COLO668 (cell line): ENCODE measurements around the gene CRLF1.
"Not testable (repeated sequence)": the region's sequence is repeated elsewhere in the genome, so short reads cannot be mapped to it uniquely, and the experiment has no call there.

Source experiments
- DNase-seq: peaks from one replicate; lab custom pipeline; 2025; ENCODE audit not compliant: unreplicated experiment; lab: John Stamatoyannopoulos, UW

The CRLF1 gene

DNA sequence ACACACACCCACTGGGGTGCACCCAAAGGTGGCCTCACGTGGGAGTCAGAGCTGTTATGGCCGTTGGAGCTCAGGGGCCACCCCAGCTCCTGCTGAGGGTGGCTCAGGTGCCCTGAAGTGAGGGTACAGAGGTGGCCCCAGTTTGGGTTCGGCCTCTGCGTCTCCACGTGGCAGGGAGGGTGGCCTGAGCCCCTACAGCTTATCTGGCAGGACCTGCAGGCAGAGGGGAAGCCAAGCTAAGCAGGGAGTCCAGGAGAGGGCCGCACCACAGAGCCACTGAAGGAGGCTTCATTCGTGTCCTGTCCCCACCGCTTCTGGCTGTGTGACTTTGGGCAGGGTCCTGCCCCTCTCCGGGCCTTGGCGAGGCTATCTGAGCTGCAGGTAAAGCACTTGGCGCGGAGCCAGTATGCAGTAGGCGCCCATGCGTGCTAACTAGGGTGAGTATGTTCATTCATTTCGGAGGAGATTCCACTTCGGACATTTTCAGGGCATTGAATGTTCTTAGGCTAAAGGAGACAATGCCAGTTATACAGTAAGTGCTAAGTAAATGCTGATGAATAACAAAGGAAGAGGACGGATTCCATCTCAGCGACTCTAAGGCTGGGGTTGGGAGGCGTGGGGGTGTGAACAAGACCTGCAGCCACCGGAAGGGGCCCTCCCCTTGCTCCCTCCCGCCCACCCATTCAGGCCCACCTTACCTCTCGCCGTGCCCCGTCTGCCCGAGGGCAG is 13.1 kb downstream of the CRLF1 start:
- DNase-seq = peak; percentile 11

DNA sequence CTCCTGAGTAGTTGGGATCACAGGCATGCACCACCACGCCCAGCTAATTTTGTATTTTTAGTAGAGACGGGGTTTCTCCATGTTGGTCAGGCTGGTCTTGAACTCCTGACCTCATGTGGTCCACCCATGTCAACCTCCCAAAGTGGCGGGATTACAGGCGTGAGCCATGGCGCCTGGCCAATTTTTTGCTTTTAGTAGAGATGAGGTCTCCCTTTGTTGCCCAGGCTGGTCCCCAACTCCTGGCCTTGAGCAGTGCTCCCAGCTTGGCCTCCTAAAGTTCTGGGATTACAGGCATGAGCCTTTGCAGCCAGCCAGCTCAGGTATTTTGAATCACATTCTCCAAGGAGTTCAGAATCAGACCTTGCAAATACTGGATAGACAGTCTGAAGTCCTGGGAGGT is 13.9 kb downstream of the CRLF1 start:
- not testable (repeated sequence) for DNase-seq

DNA sequence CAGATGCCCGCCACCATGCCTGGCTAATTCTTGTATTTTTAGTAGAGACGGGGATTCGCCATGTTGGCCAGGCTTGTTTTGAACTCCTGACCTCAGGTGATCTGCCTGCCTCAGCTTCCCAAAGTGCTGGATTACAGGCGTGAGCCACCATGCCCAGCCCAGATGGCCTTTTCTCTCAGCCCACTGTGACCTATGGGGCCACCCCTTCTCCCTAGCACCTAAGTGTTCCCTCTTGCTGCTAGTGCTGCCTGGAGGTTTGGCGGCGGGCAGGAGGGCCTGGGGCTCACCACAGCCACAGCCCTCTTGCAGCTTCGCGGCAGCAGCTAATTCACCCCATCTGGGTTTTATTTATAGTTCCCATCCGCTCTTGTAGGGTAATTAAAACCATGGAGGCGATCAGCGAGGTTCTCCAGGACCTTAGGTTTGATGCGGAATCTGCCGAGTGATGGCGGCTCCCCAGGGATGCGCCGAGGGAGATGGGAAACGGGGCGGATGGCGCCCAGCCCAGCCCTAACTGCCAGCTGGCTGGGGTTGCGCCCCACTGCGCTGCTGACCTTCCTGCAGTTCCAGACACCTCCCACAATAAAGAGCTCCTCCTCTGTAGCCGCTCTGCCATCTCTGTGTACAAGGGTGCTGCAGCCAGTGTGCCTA is 14.7 kb downstream of the CRLF1 start:
- no peak for DNase-seq

DNA sequence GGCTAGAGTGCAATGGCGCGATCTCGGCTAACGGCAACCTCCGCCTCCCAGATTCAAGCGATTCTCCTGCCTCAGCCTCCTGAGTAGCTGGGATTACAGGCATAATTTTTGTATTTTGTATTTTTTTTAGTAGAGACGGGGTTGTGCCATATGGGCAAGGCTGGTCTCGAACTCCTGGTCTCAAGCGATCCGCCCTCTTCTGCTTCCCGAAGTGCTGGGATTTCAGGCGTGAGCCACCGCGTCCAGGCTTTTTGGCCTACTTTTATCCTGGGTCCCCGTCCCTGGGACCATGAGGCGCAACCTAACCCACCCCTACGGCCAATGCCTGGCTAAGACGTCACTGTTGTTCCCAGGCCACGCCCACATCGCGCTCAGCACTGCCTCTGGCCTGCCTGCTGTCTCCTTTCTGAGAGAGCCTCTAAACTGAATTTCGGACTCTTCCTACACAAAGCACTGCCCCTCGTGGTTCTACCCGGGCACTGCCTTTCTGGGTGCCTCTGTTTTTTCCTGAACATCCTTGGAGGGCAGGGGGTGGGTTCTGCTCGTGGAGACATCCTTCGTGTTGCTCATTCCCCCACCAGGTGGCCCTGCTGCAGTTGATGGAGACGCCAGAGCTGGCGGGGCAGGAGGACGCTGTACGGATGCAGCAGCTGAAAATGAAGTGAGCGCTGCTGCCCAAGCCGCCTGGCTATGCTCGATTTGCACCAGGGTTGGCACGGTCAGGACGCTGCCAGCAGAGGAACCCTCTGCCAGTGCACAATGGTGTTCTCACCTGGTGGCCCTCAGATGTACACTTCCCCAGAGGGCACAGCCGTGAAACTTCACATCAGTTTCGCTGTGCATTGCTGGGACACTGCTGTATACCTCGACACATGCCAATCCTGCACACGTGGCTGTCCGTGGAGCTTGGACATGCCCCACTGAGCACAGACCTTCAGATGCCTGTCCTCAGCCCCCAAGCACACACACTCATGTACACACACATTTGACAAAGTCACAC is 16.0 kb downstream of the CRLF1 start:
- DNase-seq = no peak

DNA sequence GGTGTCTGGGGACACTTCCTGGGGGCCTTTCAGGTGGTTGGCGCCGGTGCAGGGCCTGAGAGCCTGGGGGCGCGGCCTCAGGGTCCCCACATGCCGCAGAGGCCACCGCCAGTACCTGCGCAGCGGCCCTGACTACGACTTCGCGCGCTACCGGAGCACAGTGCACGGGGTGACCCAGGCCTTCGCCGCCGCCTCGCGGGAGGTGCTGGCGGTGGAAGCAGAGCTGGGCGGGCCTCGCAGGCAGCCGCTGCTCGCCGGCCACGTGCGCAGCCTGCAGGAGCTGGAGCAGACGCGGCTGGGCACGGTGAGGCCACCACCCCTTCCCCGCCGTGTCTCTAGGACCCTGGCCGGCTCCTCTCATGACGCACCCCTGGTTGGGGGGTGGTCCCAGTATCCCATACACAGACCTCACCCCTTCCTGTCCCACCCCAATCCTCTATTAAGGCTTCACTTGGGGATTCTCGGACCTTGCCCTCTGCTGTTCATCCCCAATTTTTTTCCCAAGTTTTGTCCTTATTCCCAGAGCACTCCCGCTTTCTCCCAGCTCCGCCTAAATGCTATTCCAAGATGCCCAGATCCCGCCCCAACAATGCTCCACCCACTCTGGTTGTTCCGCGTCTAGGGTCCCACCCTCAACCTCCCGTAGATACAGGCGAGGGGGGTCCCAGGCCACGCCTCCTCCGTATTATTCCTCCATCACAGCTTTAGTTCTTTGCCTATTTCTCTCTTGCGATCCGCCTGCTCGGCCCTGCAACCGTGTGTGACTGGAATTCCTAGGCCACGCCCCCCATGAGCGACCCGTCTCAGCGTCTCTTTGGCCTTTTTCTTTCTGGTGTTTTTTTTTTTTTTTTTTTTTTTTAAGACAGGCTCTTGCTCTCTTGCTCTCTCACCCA is 17.0 kb downstream of the CRLF1 start:
- DNase-seq = peak; percentile 86

DNA sequence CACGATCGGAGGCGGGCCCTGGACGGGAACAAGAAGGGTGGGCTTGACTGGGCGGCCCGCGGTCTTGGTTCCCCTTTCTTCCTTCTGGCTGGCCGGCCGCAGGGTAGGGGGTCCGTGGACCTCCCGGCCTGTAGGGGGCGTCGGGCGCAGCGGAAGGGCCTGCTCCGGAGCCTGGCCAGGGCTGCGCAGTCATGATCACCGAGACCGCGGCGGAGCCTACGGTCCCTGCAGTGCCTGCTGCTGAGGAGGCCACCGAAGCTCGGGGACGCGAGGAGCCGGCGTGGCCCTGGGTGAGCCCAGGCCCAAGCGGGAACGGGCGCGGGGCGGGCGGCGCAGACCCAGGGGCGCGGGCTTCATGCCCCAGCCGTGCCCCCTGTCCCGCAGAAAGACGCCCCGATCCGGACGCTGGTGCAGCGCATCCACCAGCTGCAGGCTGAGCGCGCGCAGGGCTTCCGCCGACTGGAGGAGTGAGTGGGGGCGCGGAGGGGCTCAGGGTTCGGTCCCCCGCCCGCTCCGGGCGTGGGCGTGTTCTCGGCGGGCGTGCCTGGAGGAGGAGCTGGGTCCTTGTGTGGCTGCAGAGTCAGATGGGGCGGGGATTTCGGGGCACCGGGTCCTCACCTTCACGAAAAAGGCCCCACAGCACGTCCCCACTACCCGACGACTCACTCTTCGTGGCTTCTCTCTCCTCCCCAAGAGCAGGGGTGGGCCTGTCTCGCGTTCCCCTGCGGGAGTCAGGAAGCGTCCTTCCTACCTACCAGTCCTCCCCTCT is 17.8 kb downstream of the CRLF1 start, which contains the start of gene REX1BD:
REX1BD (plus strand) TSS at position 188 of the 769 bp plus-strand sequence; CDS start at position 192, 4 bp downstream.
- peak; percentile 87 for DNase-seq

DNA sequence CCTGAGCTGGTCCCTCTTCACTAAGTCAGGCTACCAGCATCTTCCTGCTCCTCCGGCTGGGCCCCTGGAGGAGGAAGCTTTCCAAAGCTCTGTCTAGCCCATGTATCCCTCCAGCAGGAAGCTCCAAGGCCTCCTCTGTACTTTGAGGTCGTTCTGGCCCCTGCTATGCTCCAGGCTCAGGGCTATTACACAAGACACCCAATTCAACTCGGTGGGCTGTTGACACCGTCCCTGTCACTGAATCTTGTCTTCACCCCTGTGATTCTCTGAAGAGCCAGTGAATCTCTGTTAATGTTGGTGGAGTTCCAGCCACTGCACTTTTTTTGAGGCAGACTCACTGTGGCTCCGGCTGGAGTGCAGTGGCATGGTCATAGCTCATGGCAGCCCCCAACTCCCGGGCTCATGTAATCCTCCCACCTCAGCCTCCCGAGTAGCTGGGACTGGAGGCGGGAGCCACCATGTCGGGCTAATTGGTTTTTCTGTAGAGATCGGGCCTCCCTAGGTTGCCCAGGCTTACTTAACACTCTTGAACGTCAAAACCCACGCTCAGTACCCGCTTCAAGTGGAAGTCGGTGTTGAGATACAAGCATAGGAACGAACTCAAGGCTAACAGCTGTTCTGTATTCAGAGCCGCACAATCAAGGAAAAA is 18.5 kb downstream of the CRLF1 start:
- DNase-seq = no peak

DNA sequence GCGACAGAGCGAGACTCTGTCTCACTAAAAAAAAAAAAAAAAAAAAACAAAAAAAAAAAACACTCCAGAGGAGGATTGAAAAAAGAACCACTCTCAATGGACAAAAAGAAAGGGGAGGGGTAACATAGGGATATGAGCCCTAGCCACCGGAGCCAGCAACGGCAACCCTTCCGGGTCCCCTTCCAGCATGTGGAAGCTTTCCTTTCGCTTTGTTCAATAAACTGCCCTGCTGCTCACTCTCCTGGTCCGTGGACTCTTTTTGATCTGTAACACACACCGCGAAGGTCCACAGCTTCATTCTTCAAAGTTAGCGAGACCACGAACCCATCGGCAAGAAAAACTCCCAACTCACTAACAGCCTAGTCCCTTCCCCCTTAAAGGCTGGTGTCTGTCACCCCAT is 19.0 kb downstream of the CRLF1 start:
- no peak for DNase-seq

DNA sequence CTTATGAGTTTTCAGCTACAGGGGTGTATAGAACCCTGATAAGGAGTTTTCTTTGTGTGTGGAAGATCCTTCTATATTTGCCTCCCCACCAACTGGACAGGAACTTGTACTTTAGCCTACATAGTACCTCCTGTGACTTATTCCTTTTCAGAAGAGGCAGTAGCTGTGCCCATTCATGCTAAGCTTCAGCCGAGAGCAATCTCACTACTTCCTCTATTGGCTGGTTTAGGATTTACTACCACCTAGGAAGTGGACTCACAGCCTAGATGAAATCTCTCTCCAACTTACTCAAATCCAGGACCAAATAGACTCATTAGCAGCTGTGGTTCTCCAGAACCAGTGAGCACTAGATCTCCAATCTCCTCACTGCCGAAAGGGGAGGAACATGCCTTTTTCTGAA is 20.3 kb downstream of the CRLF1 start:
- DNase-seq = no peak

DNA sequence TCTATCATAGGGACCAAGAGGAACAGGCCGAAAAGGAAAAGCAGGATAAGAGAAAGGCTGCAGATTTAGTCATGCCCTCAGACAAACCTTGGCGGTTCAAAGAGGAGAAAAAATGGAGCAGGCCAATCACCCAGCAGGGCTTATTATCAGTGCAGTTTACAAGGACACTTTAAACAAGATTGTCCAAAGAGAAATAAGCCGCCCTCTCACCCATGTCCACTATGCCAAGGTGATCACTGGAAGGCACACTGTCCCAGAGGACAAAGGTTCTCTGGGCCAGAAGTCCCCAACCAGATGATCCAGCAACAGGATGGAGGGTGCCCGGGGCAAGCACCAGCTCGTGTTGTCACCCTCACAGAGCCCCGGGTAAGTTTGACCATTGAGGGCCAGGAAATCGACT is 26.3 kb downstream of the CRLF1 start:
- no peak for DNase-seq

DNA sequence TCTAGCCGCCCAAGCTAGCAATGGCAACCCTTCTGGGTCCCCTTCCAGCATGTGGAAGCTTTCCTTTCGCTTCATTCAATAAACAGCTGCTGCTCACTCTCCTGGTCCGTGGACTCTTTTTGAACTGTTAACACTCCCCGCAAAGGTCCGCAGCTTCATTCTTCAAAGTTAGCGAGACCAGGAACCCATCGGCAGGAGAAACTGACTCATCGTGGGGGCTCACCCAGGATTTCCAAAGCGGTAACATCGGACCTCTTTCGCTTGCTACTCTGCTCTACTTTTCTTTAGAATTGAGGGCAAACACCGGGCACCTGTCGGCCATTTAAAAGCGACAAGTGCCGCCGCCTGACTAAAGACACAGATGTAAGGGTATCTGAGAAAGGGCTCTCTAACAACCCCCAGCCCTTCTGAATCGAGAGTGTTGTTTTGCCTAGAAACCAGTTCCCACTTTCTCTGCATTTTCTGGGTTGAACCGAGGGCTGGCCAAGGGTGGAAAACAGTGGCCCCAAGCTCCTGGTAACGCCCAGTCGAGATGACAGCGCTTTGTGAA is 29.2 kb downstream of the CRLF1 start:
- no peak for DNase-seq

DNA sequence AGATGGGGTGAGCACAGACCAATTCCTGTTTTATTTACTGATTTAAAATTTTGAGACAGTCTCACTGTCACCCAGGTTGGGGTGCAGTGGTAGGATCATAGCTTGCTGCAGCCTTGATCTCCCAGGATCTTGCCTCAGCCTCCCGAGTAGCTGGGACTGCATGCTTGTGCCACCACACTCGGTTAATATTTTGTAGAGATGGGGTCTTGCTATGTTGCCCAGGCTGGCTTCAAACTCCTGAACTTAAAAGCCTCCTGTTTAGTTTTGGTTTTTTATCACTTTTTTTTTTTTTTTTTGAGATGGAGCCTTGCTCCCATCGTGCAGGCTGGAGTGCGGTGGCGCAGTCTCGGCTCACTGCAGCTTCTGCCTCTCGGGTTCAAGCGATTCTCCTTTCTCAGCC is 30.2 kb downstream of the CRLF1 start:
- DNase-seq = no peak

DNA sequence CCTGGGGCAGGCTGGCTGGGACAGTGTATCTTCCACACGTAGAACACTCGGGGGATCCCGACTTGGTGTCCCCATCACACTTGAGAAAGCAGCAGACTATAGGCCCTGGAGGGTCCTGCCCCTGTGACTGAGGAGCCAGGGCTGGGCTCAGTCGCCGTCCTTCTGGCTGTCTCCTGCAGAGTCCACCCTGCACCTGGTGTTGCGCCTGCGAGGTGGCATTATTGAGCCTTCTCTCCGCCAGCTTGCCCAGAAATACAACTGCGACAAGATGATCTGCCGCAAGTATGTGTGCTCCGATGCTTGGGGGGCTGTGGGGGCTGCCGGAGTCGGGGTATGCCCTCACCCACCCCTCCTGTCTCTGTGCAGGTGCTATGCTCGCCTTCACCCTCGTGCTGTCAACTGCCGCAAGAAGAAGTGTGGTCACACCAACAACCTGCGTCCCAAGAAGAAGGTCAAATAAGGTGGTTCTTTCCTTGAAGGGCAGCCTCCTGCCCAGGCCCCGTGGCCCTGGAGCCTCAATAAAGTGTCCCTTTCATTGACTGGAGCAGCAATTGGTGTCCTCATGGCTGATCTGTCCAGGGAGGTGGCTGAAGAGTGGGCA is 31.8 kb downstream of the CRLF1 start:
- DNase-seq = no peak

DNA sequence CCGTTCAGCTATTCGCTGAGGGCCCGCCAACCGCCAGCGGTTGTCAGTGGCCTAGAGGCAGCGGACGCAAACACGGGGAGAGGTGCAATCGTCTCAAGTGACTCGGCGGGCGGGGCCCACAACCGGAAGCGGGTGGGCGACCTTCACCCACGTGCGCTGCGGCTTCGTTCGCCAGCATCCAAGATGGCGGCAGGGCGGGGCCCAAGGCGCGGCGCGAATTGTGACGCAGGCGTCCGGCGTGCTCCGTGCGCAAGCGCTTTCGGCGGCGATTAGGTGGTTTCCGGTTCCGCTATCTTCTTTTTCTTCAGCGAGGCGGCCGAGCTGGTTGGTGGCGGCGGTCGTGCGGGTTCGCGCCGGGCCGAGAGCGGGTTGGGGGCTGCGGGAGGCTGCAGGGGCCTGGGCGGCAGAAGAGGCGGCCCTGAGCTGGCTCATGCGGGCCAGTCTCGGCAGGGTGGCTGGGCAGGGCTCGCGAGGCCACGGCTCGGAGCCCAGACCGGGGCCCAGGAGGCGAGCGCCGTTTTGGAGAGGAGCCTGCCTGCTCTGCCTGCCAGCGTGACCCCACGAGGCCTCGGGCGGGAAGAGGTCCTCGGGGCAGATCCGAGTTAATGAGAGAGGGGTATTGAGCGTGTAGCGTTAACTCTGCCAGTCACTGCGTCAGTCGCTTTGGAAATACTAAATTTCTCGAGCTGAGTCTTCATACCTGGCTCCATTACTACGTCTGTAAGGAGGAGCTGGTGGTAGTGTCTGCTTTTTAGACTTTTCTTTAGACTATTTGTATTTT is 34.8 kb downstream of the CRLF1 start, which contains the start of gene UBA52:
UBA52 (plus strand) TSS at position 294 of the 781 bp plus-strand sequence. CDS start 1,444 bp downstream, outside the sequence.
- DNase-seq = peak; percentile 98

DNA sequence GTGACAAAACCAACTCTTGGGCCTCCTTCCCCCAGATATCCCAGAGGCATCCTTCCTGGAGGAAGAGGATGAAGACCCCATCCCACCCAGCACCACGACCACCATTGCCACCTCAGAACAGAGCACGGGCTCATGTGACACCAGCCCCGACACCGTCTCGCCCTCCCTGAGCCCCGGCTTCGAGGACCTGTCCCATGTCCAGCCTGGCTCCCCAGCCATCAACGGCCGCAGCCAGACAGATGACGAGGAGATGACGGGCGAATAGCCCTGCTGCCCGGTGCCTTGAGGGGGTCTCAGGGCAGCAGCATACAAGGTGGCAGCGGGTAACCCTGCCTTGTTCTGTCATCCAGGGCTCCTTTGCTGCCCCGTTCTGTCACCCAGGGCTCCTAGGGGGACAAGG is 38.2 kb downstream of the CRLF1 start:
- DNase-seq = no peak

DNA sequence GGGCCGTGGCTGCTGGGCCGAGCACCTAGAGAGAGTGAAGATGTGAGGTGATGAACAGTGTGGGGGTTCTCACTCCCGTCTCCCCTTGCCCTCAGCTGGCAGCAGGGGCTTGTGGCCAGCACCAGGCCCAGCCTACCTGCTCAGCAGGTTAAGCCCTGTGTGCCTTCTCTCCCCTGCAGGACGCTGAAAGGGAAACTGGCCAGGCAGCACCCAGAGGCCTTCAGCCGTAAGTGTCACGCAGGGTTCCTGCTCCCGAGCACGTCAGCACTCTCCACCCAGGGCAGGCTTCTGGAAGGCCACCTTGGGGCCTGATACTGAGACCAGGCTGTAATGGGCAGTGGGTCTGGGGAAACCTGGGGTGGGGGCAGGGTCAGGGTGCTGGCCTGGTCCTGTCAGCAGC is 39.6 kb downstream of the CRLF1 start:
- DNase-seq = no peak

DNA sequence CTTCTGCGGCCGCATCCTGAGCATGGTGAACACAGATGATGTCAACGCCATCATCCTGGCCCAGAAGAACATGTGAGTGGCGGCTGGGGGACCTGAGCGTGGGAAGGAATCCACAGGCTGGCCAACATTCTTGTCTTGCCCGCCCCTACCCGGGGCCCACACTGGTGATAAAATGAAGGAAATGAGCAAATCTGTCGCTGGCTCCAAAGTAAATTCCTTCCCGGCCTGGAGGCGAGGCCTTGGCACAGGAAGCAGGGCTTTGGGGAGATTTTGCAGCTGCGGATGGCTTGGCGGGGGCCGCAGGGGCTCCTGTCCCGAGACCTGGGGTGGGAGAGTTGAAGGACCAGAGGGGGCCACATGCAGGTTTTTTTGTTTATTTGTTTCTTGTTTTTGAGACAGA is 44.5 kb downstream of the CRLF1 start:
- no peak for DNase-seq

DNA sequence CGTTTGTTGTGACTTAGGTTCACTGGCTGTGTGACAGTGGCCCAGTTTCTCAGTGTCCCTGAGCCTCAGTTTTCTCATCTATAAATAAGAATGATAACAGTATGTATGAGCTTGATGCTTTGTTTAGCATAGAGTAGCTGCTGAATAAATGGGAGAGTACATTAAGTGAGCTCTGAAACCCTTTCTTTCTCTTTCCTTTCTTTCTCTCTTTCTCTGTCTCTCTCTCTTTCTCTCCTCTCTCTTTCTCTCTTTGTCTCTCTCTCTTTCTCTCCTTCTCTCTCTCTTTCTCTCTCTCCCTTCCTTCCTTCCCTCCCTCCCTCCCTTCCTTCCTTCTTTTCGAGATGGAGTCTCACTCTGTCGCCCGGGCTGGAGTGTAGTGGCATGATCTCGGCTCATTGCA is 46.9 kb downstream of the CRLF1 start:
- DNase-seq = no peak
